Fibroblast of lung (primary cell): ENCODE results near the gene RCAN1. TPM values are rescaled to one million over a fixed set of nuclear protein-coding genes. Genes with fewer than 3 reads are reported as not detected.

Experiments used
- DNase-seq, 2 donors: peaks; one replicate each; pipeline versions ENCODE4 v3.0.0 to v3.0.0-alpha.2; 2010; ENCODE audit warnings: low read depth in 2 of 2
- H2AFZ ChIP-seq: 2 replicates; pipeline ENCODE4 v1.5.1; 2012; ENCODE audit warnings: low read length, control low read depth, inconsistent platforms
- H3K27ac ChIP-seq: 2 replicates; pipeline ENCODE4 v1.5.1; 2011; ENCODE audit warnings: low read length, control low read depth; ENCODE audit not compliant: insufficient read depth
- H3K27me3 ChIP-seq: 2 replicates; pipeline ENCODE4 v1.5.1; 2011; ENCODE audit warnings: mild to moderate bottlenecking, low read length; ENCODE audit not compliant: control insufficient read depth, insufficient read depth
- H3K36me3 ChIP-seq: 2 replicates; pipeline ENCODE4 v1.5.1; 2011; ENCODE audit warnings: low read length; ENCODE audit not compliant: control insufficient read depth, insufficient read depth
- H3K4me1 ChIP-seq: 2 replicates; pipeline ENCODE4 v1.5.1; 2011; ENCODE audit warnings: low read length; ENCODE audit not compliant: control insufficient read depth, insufficient read depth; ENCODE audit errors: extremely low read depth
- H3K4me2 ChIP-seq: 2 replicates; pipeline ENCODE4 v1.5.1; 2011; ENCODE audit warnings: low read length, control low read depth; ENCODE audit not compliant: insufficient read depth; ENCODE audit errors: extremely low read depth
- H3K4me3 ChIP-seq, 4 experiments: fragments of 200-600 bp in 1 of 4; sonication (generic) in 1 of 4; replicated peaks in 1 of 4; 2 replicates each; pipeline ENCODE4 v1.5.1; 2011 to 2016; ENCODE audit warnings: low read length in 4 of 4, low read depth in 3 of 4, mild to moderate bottlenecking in 3 of 4, control low read depth in 2 of 4, inconsistent platforms in 1 of 4, mixed read lengths in 1 of 4; ENCODE audit not compliant: insufficient read depth in 1 of 4; ENCODE audit errors: control extremely low read depth in 1 of 4
- H3K79me2 ChIP-seq: 2 replicates; pipeline ENCODE4 v1.5.1; 2012; ENCODE audit warnings: mild to moderate bottlenecking, low read length, inconsistent platforms; ENCODE audit not compliant: control insufficient read depth, insufficient read depth
- H3K9ac ChIP-seq: 2 replicates; pipeline ENCODE4 v1.5.1; 2011; ENCODE audit warnings: mild to moderate bottlenecking, low read length, control low read depth; ENCODE audit not compliant: insufficient read depth
- H3K9me3 ChIP-seq: 2 replicates; pipeline ENCODE4 v1.5.1; 2012; ENCODE audit warnings: low read depth, low read length; ENCODE audit not compliant: control insufficient read depth, insufficient read depth
- H4K20me1 ChIP-seq: 2 replicates; pipeline ENCODE4 v1.5.1; 2011; ENCODE audit warnings: low read length; ENCODE audit not compliant: control insufficient read depth, insufficient read depth; ENCODE audit errors: extremely low read depth
- CTCF ChIP-seq, 2 donors: IDR thresholded peaks in 1 of 2; conservative IDR thresholded peaks in 1 of 2; 1 replicate in 1 of 2; 2 replicates in 1 of 2; pipeline ENCODE4 v1.5.1; 2011 to 2012; ENCODE audit warnings: low read length in 2 of 2, control low read depth in 1 of 2, inconsistent platforms in 1 of 2, low read depth in 1 of 2, mild to moderate bottlenecking in 1 of 2
- EZH2 ChIP-seq: IDR thresholded peaks from 2 replicates; pipeline ENCODE4 v1.5.1; 2012; ENCODE audit warnings: low read length, control low read depth, mild to moderate bottlenecking; ENCODE audit errors: missing control alignments
- polyA plus RNA-seq, 2 donors: library from polyadenylated mRNA; depleted of rRNA in 1 of 2; stranded (reverse) in 1 of 2; unstranded in 1 of 2; fragments of >200 nt; gene quantifications; 2 replicates each; pipeline ENCODE4 v1.2.1, GENCODE V29; 2011 to 2012; ENCODE audit warnings: missing spikeins in 1 of 2
- total RNA-seq: library from RNA; depleted of rRNA; stranded (reverse); fragments of >200 nt; gene quantifications from 2 replicates; pipeline ENCODE4 v1.2.1, GENCODE V29; 2014

RCAN1 gene
- total and polyA plus RNA-seq, 2 donors (not counting 1 experiment from before 2014, with no cell fraction given): 94.8 to 259 TPM

- Histone ChIP-seq H3K27me3 (no peaks in the 10 kb centered on the region), H3K27ac (no peak overlapping the region), H3K9me3 (no peaks in the 10 kb centered on the region), H2AFZ (no peak overlapping the region), H4K20me1 (no peaks in the 10 kb centered on the region), H3K4me1 (no peaks in the 10 kb centered on the region), H3K79me2 (no peaks in the 10 kb centered on the region), H3K36me3 (no peaks in the 10 kb centered on the region), H3K4me2 (no peak overlapping the region), H3K4me3 (no peak overlapping the region), H3K9ac (no peak overlapping the region)
- DNase-seq: no peak
- TF ChIP-seq EZH2: no peak
- TF ChIP-seq CTCF (conservative IDR thresholded peaks at IDR 0.05 in 1 of 2, IDR thresholded peaks at IDR 0.05 in 1 of 2; ENCODE audit: low read depth in 1 of 2, low read length in 2 of 2): no peak
Observed at GRCh38 chr21:34561806-34562205, 53.1 kb downstream of the RCAN1 start.

GRCh38 chr21:34560609-34561008 is 54.3 kb downstream of the RCAN1 start:
- TF ChIP-seq EZH2 (no peak), CTCF (conservative IDR thresholded peaks at IDR 0.05 in 1 of 2, IDR thresholded peaks at IDR 0.05 in 1 of 2; ENCODE audit: low read depth in 1 of 2, low read length in 2 of 2) (no peak)
- no peak for DNase-seq

GRCh38 chr21:34560021-34560420 is 54.9 kb downstream of the RCAN1 start:
- no peaks in the 10 kb centered on the region for H4K20me1 ChIP-seq
- DNase-seq: no peak
- TF ChIP-seq CTCF (conservative IDR thresholded peaks at IDR 0.05 in 1 of 2, IDR thresholded peaks at IDR 0.05 in 1 of 2; ENCODE audit: low read depth in 1 of 2, low read length in 2 of 2) (no peak), EZH2 (no peak)
- no peaks in the 10 kb centered on the region for H3K27me3 ChIP-seq
- no peaks in the 10 kb centered on the region for H3K9me3 ChIP-seq
- H2AFZ ChIP-seq: no peak overlapping the region
- no peak overlapping the region for H3K4me2 ChIP-seq
- no peak overlapping the region for H3K27ac ChIP-seq
- H3K4me3 ChIP-seq: no peak overlapping the region
- H3K9ac ChIP-seq: no peak overlapping the region
- no peaks in the 10 kb centered on the region for H3K4me1 ChIP-seq
- H3K36me3 ChIP-seq: no peaks in the 10 kb centered on the region
- no peaks in the 10 kb centered on the region for H3K79me2 ChIP-seq

More at GRCh38 chr21:34560609-34561008, 54.3 kb downstream of the RCAN1 start:
- Histone ChIP-seq H4K20me1 (no peaks in the 10 kb centered on the region), H3K79me2 (no peaks in the 10 kb centered on the region), H3K4me2 (no peak overlapping the region), H3K9me3 (no peaks in the 10 kb centered on the region), H3K36me3 (no peaks in the 10 kb centered on the region), H3K4me1 (no peaks in the 10 kb centered on the region), H2AFZ (no peak overlapping the region), H3K4me3 (no peak overlapping the region), H3K9ac (no peak overlapping the region), H3K27ac (no peak overlapping the region), H3K27me3 (no peaks in the 10 kb centered on the region)
